ENCODE data around the gene SEMA4G.

SEMA4G gene

DNA sequence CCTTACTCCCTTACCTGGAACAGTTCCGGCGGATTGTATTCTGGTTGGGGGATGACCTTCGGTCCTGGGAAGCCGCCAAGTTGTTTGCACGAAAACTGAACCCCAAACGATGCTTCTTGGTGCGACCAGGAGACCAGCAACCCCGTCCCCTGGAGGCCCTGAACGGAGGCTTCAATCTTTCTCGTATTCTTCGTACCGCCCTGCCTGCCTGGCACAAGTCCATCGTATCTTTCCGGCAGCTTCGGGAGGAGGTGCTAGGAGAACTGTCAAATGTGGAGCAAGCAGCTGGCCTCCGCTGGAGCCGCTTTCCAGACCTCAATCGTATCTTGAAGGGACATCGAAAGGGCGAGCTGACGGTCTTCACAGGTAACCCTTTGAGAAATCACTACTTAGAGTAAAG, 19.8 kb downstream of the SEMA4G start:
- DNase-seq = no peak

DNA sequence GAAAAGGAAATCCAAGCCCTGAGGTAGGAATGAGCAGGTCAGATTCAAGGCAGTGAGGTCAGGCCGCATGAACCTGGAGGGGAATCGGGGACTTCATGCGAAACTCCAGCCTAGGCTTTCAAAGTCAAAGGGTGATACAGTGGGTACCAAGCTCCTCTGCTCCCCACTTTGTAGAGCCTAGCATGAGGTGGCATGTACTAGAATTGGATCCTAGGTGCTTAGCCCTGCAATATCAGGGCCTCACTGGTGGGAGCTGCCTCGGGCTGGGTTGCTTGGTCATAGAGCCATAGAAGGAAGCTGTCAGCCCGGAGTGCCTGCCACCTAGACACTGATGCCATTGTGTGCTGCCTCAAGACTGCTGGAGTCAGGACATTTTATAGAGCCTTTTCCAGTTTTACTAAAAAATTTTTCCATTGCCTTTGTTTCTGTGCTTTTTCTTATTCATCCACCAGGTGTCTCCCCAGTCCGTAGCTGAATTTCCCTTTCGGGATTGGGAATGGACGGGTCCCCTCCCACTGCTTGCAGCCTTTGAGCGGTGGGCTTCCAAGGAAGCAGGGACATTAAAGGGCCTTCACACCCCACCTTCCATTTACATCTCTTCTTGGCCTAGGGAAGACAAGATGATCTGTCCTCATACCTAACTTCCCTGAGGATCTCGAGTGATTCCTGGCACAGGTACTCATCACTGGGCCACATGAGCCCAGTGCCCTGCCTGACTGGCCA, 24.8 kb downstream of the SEMA4G start:
- DNase-seq = no peak

DNA sequence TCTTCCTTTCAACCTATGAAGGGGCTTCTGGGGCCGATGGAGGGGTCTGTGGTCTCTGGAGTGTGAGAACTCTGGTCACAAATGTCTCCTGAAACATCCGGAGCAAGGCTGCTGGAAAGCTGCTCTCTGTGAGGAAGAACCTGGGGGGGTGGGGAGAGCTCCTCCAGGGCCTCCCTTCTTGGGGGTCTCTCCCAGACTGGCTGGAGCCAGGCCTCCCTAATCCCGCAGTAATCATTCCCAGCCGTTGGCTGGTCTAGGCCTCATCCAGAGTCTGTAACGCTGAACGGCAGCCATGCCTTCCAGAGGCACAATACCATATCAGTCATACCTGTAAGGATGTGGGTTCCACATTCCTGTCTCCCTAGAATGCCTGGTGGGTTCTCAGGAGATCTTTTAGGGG, 25.9 kb downstream of the SEMA4G start:
- no peak for DNase-seq

GRCh38 chr10:100996678-100997359, 27.5 kb downstream of the SEMA4G start:
- DNase-seq = peak; percentile 50

DNA sequence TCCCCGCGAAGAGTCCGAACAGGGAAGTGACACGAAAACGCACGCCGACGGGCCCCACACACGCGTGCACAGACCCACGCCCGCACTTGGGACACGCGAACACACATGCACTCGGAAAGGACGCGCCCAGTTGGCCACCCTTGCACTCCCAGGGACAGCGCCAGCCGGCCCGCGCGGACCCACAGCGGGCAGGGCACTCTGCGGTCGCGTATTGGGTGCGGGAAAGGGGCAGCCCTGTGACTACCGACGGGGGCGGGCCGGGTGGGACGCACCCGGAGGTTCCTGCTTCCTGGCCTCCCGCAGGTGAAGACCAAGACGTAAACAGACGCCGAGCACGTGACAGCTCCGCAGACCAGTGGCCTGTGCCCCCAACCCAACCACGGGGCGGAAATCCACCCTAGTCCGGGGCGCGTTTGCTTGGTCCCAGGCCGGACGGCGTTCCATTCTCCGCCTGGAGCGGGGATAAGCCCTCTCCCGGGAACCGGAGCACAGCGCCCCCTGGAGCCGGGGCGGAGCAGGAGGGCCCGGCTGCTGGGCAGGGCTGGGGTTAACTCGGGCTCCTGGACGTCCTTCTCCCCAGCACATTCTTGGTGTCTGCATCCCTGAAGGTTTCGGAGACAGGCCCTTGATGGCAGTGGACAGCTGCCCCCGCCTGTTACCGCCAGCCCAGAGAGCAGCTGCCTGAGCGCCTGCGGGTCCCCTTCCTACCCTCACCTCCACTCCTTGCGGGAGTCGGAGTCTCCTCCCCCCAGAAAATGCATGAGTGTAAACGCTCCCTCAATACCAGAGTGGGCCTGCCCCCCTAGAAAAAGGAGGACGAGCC, 28.3 kb downstream of the SEMA4G start:
- peak; percentile 75 for DNase-seq

GRCh38 chr10:100998183-100998990, 29.1 kb downstream of the SEMA4G start:
- DNase-seq = peak; percentile 73

- DNase-seq = peak; percentile 83
Measured at GRCh38 chr10:100998991-100999741, 29.9 kb downstream of the SEMA4G start.

DNA sequence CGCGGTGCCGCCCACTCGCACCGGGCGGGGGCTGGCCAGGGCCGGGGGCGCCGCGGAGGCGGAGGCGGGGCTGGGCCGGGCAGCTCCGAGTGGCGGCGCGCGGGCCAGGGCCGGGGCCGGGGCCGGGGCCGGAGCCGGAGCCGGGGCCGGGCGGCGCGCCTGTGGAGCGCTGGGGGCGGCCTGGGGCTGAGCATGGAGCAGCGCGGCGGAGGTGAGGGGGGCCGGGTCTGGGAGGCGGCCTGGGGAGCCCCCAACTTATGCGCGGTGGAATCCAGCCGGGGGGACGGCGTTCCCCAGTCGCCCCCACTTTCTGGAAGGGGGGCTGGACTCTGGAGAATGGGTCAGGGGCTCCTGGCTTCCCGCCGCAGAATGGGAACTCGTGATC, 30.4 kb downstream of the SEMA4G start, which contains the start of gene LZTS2:
LZTS2 (plus strand) TSS at position 67 of the 385 bp plus-strand sequence. CDS start 2,731 bp downstream, outside the sequence.
- no peak for DNase-seq

GRCh38 chr10:101000127-101000914, 31.0 kb downstream of the SEMA4G start:
- no peak for DNase-seq

GRCh38 chr10:101000915-101001658, 31.8 kb downstream of the SEMA4G start:
- DNase-seq = no peak

DNA sequence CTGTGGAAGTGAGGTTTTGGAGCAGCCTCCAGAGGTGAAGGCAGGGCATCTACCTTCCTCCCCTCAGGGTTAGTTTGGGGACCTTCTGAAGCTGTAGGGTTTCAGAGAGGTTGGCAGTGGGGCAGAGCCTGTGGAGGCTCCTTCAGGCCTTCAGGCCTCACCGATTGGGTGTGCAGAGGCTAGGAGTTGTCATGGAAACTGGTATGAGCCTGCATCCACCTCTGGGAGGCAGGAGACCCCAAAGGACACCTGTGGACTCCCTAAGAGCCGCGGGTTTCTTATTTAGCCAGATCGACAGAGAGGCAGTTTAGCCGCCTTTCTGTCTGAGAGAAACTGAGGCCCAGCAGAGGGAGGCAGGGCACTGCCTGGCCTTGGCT, 32.3 kb downstream of the SEMA4G start:
- DNase-seq = no peak

GRCh38 chr10:101002456-101002855, 33.2 kb downstream of the SEMA4G start:
- no peak for DNase-seq

GRCh38 chr10:101003639-101004206, 34.4 kb downstream of the SEMA4G start:
- no peak for DNase-seq

DNA sequence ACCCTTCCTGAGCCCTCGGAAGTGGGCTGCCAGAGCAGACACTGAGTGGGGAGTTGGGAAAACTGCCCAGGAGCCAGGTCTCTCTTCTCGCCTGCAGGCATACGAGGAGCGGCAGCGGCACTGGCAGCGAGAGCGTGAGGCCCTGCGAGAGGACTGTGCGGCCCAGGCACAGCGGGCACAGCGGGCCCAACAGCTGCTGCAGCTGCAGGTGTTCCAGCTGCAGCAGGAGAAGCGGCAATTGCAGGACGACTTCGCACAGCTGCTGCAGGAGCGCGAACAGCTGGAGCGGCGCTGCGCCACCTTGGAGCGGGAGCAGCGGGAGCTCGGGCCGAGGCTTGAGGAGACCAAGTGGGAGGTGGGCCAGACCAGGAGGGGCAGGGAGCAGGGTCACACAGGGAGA, 36.1 kb downstream of the SEMA4G start:
- no peak for DNase-seq

DNA sequence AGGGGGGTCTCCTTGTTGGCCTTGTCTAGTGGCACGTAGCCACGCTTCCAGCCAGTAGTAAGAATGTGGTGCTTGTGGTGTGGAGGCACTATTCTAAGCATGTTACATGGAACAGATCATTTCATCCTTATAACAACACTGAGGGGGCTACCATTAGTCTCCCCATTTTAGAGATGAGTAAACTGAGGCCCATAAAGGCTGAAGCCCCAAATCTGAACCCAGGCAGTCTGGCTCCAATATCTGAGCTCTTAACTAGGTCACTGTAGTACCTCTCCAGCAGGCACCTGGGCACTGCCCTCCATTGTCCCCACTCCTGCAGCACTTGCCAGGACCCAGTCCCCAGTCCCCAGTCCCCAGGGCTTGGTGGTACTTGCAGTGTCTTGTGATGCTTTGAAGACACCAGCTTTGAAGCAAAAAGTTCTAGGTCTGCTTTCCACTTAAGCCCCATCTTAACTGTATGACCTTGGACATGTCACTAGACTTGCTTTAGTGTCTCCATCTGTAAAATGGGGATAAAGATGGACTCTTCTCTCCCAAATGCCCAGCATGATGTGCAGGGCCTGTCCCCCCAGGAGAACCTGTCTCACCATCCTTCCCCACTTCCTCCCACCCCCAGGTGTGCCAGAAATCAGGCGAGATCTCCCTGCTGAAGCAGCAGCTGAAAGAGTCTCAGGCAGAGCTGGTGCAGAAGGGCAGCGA, 36.7 kb downstream of the SEMA4G start:
- DNase-seq = no peak

- no peak for DNase-seq
Measured at GRCh38 chr10:101006593-101007098, 37.3 kb downstream of the SEMA4G start.

- DNase-seq = no peak
Measured at GRCh38 chr10:101007099-101007711, 37.9 kb downstream of the SEMA4G start.
